HUES64 (cell line): ENCODE results near the gene DPY19L1. TPM values are rescaled to one million over a fixed set of nuclear protein-coding genes. Genes with fewer than 3 reads are reported as not detected.
"Not testable (repeated sequence)": the region's sequence is repeated elsewhere in the genome, so short reads cannot be mapped to it uniquely, and the experiment has no call there.

Experiments
- H3K27ac ChIP-seq: 2 replicates; pipeline ENCODE4 v1.7.0; 2013; ENCODE audit warnings: low read depth, low read length, inconsistent platforms
- H3K27me3 ChIP-seq: 2 replicates; pipeline ENCODE4 v1.6.1; 2013; ENCODE audit warnings: mild to moderate bottlenecking, low read length; ENCODE audit not compliant: insufficient read depth
- H3K36me3 ChIP-seq: 2 replicates; pipeline ENCODE4 v1.6.1; 2013; ENCODE audit warnings: mild to moderate bottlenecking, low read length; ENCODE audit not compliant: insufficient read depth
- H3K4me1 ChIP-seq: 2 replicates; pipeline ENCODE4 v1.6.1; 2013; ENCODE audit warnings: mild to moderate bottlenecking, low read length, moderate library complexity; ENCODE audit not compliant: insufficient read depth
- H3K4me3 ChIP-seq: 2 replicates; pipeline ENCODE4 v1.5.1; 2013; ENCODE audit warnings: mild to moderate bottlenecking, low read length, moderate library complexity
- H3K9ac ChIP-seq: 2 replicates; pipeline ENCODE4 v1.6.1; 2013; ENCODE audit warnings: mild to moderate bottlenecking, low read depth, low read length
- H3K9me3 ChIP-seq: 2 replicates; pipeline ENCODE4 v1.6.1; 2013; ENCODE audit warnings: low read depth, low read length; ENCODE audit not compliant: insufficient read depth
- WGBS: fragments of 150-250, 120-280 bp; methylation state at CpG from one replicate; pipeline ENCODE4 v1.1.7; 2013; ENCODE audit warnings: missing lambda C conversion rate; 5-methylcytosine and 5-hydroxymethylcytosine counted together
- polyA plus RNA-seq, 2 experiments: library from polyadenylated mRNA; stranded (reverse); fragments of 50-300 nt; gene quantifications; one replicate each; pipeline ENCODE4 v1.2.3, GENCODE V29; 2013

Gene DPY19L1
- 14.5 TPM for polyA plus RNA-seq (2013, experiment 1 of 2)
- polyA plus RNA-seq (2013, experiment 2 of 2): 19.1 TPM

DNA sequence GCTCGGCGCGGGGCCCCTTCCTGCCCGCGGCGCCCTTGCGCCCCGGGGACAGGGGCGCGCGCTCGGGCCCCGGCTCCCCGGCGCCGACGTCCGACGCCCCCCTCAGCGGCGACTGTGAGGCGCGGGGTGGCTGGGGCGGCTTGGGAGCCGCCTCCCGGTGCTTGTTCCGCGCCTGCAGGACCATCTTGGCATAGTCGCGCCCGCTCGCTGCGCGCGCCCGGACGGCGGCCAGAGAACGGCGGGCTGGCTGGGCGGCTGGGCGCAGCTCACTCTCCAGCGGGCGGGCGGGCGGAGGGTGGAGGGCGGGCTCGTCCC, at the start of gene DPY19L1:
DPY19L1 (minus strand) TSS at position 275 of the 315 bp plus-strand sequence; CDS start at position 184, 91 bp downstream.
- Histone ChIP-seq H3K4me3 (peak within 1 kb of the TSS; percentile 93), H3K9me3 (no peaks in the 10 kb centered on the region), H3K9ac (peak within 1 kb of the TSS; percentile 93), H3K27ac (peak within 1 kb of the TSS; percentile 90), H3K36me3 (no peaks in the 10 kb centered on the region), H3K27me3 (no peaks in the 10 kb centered on the region), H3K4me1 (peaks cover 24% of the 10 kb centered on the region)
- WGBS: under 1% methylated on average over 48 of the region's 48 CpGs

DNA sequence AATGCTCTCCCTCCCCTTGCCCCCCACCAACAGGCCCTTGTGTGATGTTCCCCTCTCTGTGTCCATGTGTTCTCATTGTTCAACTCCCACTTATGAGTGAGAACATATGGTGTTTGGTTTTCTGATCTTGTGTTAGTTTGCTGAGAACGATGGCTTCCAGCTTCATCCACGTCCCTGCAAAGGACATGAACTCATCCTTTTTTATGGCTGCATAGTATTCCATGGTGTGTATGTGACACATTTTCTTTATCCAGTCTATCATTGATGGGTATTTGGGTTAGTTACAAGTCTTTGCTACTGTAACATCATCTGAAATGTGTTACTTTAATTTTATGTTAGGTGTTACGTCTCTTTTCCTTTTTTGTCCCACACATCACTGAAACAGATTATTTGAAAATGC, 42.2 kb upstream of the DPY19L1 start:
- 100% methylated on average over 1 of the region's 3 CpGs for WGBS
- not testable (repeated sequence) for H3K27me3 ChIP-seq, H3K4me1 ChIP-seq, H3K27ac ChIP-seq, H3K9me3 ChIP-seq, H3K9ac ChIP-seq, H3K4me3 ChIP-seq, H3K36me3 ChIP-seq

DNA sequence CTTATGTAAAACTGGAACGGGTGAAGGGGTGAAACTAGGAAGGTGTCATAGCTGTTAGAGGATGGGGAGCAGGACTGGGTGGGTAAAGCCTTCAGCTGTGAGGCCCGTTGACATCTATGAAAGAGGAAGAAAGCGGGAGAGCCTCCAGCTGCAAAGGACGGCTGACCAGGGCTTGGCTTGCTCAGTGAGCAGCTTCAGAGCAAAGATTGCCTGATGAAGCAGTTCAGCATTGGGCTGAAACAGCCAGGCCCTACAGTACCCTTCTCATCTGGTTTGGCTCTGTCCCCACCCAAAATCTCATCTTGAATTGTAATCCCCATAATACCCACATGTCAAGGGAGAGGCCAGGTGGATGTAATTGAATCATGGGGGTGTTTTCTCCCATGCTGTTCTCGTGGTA, 36.7 kb upstream of the DPY19L1 start:
- H3K9me3 ChIP-seq, H3K4me3 ChIP-seq, H3K9ac ChIP-seq, H3K27ac ChIP-seq, H3K27me3 ChIP-seq, H3K36me3 ChIP-seq, H3K4me1 ChIP-seq: not testable (repeated sequence)
- 78% methylated on average over 4 of the region's 5 CpGs for WGBS

DNA sequence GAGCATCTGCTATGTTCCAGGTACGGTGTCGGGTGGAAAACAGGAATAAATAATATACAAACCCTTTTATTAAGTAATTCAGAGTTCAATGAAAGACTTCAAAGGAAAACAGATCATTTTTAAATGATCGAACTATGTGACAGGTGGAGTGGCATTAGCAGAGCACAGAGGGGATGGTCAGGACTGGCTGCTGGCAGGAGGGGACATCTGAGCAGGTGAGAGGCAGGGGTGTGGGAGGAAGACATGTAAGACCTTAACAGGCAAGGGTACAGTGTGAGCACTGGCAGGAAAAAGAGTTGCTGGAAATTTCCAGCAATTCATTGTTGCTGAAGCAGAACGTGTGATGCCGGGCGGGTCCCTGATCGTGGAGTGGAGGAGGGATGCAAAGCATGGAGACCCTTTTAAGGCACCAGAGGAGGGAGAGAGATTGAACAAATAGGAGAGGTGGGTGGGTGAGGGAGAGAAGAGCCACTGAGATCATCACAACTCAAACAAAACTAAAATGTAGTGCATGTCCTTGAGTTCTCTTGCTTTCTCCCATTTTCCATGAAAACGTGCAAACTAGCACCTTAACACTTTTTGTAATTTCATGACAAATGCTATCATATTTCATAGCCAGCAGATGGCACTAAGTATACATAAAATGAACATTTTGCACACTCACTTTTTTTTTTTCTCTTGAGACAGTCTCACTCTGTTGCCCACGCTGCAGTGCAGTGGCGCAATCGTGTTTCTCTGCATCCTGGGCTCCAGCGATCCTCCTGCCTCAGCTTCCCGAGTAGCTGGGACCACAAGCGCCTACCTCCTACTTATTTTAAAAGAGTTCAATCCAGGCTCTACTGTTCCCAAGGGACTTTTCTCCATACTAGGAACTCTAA, 35.9 kb upstream of the DPY19L1 start:
- H3K9me3 ChIP-seq, H3K27ac ChIP-seq, H3K4me3 ChIP-seq, H3K9ac ChIP-seq, H3K4me1 ChIP-seq, H3K27me3 ChIP-seq, H3K36me3 ChIP-seq: not testable (repeated sequence)
- WGBS: 67% methylated on average over 11 of the region's 14 CpGs

DNA sequence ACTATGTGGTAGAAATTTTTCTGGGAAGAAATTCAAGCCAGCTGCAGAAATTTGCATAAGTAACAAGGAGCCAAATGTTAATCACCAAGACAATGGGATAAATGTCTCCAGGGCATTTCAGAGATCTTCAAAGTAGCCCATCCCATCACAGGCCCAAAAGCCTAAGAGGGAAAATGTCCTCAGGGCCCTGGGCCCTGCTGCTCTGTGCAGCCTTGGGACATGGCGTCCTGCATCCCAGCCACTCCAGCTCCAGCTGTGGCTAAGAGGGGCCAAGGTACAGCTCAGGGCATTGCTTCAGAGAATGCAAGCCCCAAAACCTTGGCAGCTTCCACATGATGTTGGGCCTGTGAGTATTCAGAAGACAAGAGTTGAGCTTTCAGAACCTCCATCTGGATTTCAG, 31.8 kb upstream of the DPY19L1 start:
- not testable (repeated sequence) for H3K4me3 ChIP-seq, H3K4me1 ChIP-seq, H3K27me3 ChIP-seq, H3K36me3 ChIP-seq, H3K27ac ChIP-seq, H3K9me3 ChIP-seq, H3K9ac ChIP-seq
- WGBS: 67% methylated on average over 1 of the region's 1 CpG

DNA sequence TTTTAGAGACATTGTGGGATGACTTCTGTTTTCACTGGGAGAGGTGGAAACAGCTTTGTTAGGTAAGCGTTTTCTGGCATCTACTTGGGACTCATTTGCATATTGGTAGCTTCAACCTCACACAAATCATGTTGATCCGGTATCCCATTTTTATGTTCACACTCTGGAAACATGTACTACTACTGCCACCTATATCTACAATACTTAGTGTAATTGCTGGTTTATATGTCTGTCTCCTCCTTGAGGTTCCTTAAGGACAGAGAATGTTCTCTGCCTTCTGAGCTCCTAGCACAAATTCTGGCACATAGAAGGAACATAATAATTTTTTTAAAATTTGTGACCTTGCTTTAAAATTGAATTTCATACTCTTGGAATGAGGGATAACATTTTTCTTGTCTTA, 28.1 kb upstream of the DPY19L1 start:
- not testable (repeated sequence) for H3K9ac ChIP-seq, H3K36me3 ChIP-seq, H3K4me3 ChIP-seq, H3K27ac ChIP-seq, H3K4me1 ChIP-seq, H3K27me3 ChIP-seq, H3K9me3 ChIP-seq
- WGBS: 100% methylated on average over 2 of the region's 2 CpGs

DNA sequence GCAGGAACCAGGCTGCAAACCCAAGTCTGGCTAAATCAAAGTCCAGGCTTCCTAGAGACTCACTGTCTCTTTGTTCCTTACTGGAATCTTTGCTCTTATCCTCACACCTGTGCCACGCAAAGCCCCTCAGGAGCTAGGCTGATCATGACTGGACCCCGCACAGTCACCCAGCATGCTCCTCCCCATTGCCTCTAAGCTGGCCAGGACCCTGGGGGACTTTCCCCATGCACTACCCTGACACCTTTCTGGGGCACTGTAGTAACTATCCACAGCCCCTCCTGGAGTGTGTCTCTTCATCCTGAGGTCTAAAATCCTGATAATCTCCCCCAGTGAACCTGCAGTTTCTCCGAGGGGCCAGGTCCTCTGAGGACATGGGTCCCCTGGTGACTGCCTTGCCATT, 21.3 kb upstream of the DPY19L1 start:
- not testable (repeated sequence) for H3K27ac ChIP-seq, H3K36me3 ChIP-seq, H3K9me3 ChIP-seq, H3K9ac ChIP-seq, H3K27me3 ChIP-seq, H3K4me3 ChIP-seq, H3K4me1 ChIP-seq
- WGBS: 94% methylated on average over 3 of the region's 3 CpGs

DNA sequence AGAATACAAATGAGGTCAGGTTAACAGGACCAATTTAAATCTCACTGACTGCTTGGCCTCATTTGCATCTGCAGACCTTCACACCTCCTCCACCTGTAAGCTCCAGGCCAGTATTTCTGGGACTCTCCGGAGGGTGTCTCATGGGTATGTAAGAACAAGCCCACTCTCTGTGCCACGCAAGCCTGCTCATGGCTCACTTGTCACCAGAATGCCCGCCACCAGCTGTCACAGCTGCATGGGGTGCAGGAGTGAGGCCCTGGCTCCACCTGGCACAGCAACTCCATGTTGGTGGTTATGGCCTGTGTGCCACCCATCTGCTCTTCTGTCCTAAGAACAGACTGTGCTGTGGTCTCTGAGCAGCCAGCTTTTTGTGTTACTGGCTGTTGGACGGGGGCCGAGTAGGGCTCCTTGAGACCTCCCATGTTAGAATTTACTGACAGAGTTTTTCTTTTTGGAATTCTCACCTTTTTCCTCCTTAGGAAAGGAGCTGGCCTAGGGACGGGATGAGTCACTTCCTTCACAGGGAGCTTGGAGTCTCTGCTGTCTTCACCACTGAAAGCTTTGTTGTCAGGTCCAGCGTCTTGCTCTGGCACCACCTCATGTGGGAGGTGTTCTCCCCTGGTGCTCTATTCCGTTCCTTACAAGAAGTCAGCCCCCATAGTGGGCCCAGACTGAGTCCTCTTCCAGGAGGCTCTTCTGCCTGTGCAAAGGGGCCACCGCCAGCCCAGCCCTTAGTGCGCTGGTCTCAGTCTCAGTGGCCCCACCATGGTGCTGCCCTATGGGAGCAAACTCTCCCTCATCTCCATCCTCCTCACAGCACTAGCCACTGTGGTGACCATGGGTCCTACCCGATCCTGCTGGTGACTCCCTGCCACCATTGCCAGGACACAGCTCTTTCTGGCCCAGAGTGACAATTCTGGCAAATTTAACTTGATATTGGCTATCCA, 20.5 kb upstream of the DPY19L1 start:
- H3K4me3 ChIP-seq, H3K4me1 ChIP-seq, H3K27me3 ChIP-seq, H3K9me3 ChIP-seq, H3K36me3 ChIP-seq, H3K27ac ChIP-seq, H3K9ac ChIP-seq: not testable (repeated sequence)
- 75% methylated on average over 10 of the region's 11 CpGs for WGBS

DNA sequence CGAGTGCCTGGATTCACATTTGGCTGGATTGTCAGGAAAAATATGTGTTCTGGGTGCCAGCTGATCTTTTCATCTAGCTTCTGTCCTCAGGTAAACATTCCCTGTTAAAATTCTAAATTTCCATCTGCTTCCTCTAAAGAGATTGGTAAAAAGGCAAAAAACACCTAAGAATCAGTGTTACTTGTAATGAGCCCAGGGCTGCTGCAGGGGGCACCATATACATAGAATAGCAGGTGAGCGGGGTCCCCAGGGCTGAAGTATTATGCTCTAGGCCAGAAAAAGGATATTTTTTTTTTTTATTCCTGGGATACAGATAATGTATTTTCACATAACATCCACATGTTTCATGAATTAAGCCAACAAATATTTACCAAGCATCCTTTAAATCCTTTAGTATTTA, 18.4 kb upstream of the DPY19L1 start:
- not testable (repeated sequence) for H3K36me3 ChIP-seq, H3K27me3 ChIP-seq, H3K27ac ChIP-seq, H3K4me3 ChIP-seq, H3K4me1 ChIP-seq, H3K9me3 ChIP-seq, H3K9ac ChIP-seq
- WGBS: 57% methylated on average over 2 of the region's 2 CpGs

DNA sequence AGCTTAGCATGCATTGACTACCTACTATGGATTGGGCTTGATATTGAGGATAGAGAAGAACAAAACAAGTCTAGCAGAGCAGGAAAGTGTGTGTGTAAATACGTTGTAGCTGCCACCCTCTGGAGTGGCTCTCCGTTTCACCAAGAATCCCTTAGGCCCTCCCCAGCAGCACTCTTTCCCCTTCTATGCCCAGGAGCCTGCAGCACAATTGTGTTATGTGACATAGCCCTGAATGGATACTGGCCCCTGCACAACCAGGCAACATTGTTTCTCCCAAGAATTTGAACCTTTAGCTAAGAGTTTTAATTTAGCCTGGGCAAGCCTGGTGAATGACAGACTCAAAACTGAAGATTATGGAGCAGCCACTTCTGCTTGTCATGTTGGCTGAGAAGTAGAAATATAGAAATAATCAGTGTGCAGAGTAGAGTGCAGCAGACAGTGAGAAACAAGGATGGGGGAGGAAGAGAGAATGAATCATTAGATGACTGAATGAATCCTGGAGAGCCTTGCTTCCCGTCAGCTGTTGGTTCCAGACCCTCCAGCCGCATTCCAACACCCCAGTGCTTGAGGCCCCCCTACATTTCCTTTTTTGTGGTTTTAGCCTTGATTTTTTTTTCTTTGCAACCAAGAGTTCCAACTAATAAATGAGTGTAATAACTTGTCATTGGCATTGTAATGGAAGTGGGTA, 16.3 kb upstream of the DPY19L1 start:
- H3K9ac ChIP-seq, H3K4me3 ChIP-seq, H3K36me3 ChIP-seq, H3K27ac ChIP-seq, H3K4me1 ChIP-seq, H3K27me3 ChIP-seq, H3K9me3 ChIP-seq: not testable (repeated sequence)
- WGBS: 81% methylated on average over 4 of the region's 4 CpGs

DNA sequence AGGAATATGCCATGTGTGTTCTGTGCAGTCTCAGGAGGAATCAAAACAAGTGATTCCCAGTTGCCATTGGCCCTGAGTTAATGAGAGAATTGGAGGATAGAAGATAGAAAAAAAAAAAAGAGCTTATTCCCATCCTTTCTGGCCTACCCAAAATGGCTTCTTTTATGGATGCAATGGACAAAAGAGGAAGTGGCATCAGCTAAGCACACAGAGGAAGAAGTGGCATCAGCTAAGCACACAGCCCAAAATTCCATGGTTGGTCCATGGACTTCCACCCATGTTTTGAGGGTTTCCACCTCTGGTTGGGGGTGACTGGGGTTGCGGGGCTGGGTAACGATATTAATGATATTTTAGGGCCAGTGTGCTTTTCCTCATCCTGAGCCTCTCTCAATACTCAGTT, 11.1 kb upstream of the DPY19L1 start:
- not testable (repeated sequence) for H3K27me3 ChIP-seq, H3K4me1 ChIP-seq, H3K9ac ChIP-seq, H3K36me3 ChIP-seq, H3K27ac ChIP-seq, H3K9me3 ChIP-seq, H3K4me3 ChIP-seq
- 100% methylated on average over 2 of the region's 2 CpGs for WGBS
